Neural progenitor cell (in vitro differentiated cells): ENCODE data around the gene RGMA.

Source experiments
- CTCF ChIP-seq: fragments of 200-600 bp; sonication (generic); IDR thresholded peaks from 2 replicates; pipeline ENCODE4 v1.5.1; 2017; ENCODE audit warnings: antibody characterized with exemption, mild to moderate bottlenecking
- EZH2 ChIP-seq: fragments of 200-600 bp; sonication (generic); IDR thresholded peaks from 2 replicates; pipeline ENCODE4 v1.6.1; 2017; ENCODE audit warnings: antibody characterized with exemption, mild to moderate bottlenecking, moderate library complexity
- EZH2phosphoT487 ChIP-seq: fragments of 200-600 bp; sonication (generic); IDR thresholded peaks from 2 replicates; pipeline ENCODE4 v1.6.1; 2017; ENCODE audit warnings: antibody characterized with exemption

GRCh38 chr15:93072011-93072410, 17.0 kb downstream of the RGMA start:
- no peak for TF ChIP-seq CTCF
- TF ChIP-seq EZH2phosphoT487, result no peak
- no peak for TF ChIP-seq EZH2
